Cardiac ventricle fibroblast (primary cell): Measurements from ENCODE around the gene LRRC72. TPM values are rescaled to one million over a fixed set of nuclear protein-coding genes. Genes with fewer than 3 reads are reported as not detected.

Experiments
- total RNA-seq: library from RNA; depleted of rRNA; stranded (reverse); fragments of >200 nt; gene quantifications from 2 replicates; pipeline ENCODE4 v1.2.3, GENCODE V29; 2015

LRRC72 gene
- total RNA-seq, result not detected in 2 replicates

GRCh38 chr7:16526742-16527540 is at the start of gene LRRC72:
TSS of gene LRRC72 (plus strand) at chr7:16526825. CDS start at chr7:16526953, 128 bp downstream.

Other genes with a start within 250 kb of the LRRC72 start
- 1.5 and 1.7 TPM in 2 replicates for gene CRPPA, start 105.3 kb upstream of the LRRC72 start, total RNA-seq
- not detected in 2 replicates for gene SOSTDC1, start 61.1 kb upstream of the LRRC72 start, total RNA-seq
- gene ANKMY2, start 118.9 kb downstream of the LRRC72 start, total RNA-seq, result 11.4 and 12.2 TPM in 2 replicates
- gene BZW2, start 119.4 kb downstream of the LRRC72 start, total RNA-seq, result 63.0 and 78.5 TPM in 2 replicates
- 5.6 and 7.5 TPM in 2 replicates for gene TSPAN13, start 226.9 kb downstream of the LRRC72 start, total RNA-seq